ENCODE results near the gene DTX3L.

DTX3L gene

GRCh38 chr3:122608916-122609315 lies 44.8 kb downstream of the DTX3L start:
- no peak for DNase-seq

- no peak for DNase-seq
These were observed 45.8 kb downstream of the DTX3L start for GRCh38 chr3:122609798-122610559.

- no peak for DNase-seq
These were observed 48.6 kb downstream of the DTX3L start for GRCh38 chr3:122612696-122613095.

GRCh38 chr3:122615303-122615702 lies 51.2 kb downstream of the DTX3L start:
- no peak for DNase-seq

- DNase-seq, result no peak
These were observed 54.5 kb downstream of the DTX3L start for GRCh38 chr3:122618614-122619013.

- DNase-seq, result no peak
These were observed 54.9 kb downstream of the DTX3L start for GRCh38 chr3:122619040-122619439.

- DNase-seq, result no peak
These were observed 56.3 kb downstream of the DTX3L start for GRCh38 chr3:122620399-122620798.

DNA sequence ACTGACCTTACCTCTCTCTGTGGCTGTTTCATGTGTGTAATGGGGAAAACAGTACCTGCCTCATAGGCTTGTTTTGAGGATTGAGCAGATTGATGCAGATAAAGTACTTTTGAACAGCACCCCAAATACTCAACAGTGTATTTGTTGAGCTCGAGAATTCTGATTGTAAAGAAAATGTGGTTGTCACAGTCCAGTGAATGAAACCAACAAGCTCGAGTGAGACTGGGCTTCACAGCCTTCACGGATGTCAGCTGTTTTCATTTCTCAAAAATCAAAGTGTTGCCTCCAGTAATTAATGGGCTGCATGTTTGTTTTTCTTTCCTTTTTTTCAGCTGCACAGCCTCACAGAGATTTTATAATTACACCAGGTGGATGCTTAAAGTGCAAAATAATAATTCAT lies 57.0 kb downstream of the DTX3L start:
- no peak for DNase-seq

- DNase-seq, result no peak
These were observed 59.1 kb downstream of the DTX3L start for GRCh38 chr3:122623031-122623829.

Data from NCI-H774 (cell line).